H1 (cell line): Measurements from ENCODE around the gene CTSW. TPM values are rescaled to one million over a fixed set of nuclear protein-coding genes. Genes with fewer than 3 reads are reported as not detected.

Experiments used
- CTCF ChIA-PET: fragments of 300-600 bp; sonication (Branson Sonifier 250); formaldehyde crosslinking; loops from one replicate; lab custom pipeline; 2021; ENCODE audit not compliant: partially characterized antibody; lab: Charles Lee
- POLR2A ChIA-PET: fragments of 300-600 bp; sonication (Branson Sonifier 250); formaldehyde crosslinking; loops from one replicate; lab custom pipeline; 2021; ENCODE audit warnings: inconsistent platforms; ENCODE audit not compliant: partially characterized antibody; lab: Charles Lee
- DNase-seq, 2 experiments: peaks; one replicate each; pipeline versions ENCODE4 v3.0.0 to v3.0.0-alpha.2; 2010 to 2022; ENCODE audit warnings: low spot score in 2 of 2, low read depth in 1 of 2, mixed read lengths in 1 of 2
- FAIRE-seq: peaks from 2 replicates; lab custom pipeline; 2011; peaks lifted over from hg19 to GRCh38; lab: Jason Lieb, UNC
- H2AFZ ChIP-seq: 2 replicates; pipeline ENCODE4 v1.8.1; 2012; ENCODE audit warnings: low read length, inconsistent platforms
- H2AK5ac ChIP-seq: 2 replicates; pipeline ENCODE4 v1.6.1; 2013; ENCODE audit warnings: low read depth, low read length
- H2BK120ac ChIP-seq: replicated peaks from 2 replicates; pipeline ENCODE3; 2013; ENCODE audit warnings: low read depth, low read length, inconsistent platforms
- H2BK12ac ChIP-seq: 2 replicates; pipeline ENCODE4 v1.6.1; 2013; ENCODE audit warnings: low read depth, low read length
- H2BK15ac ChIP-seq: 2 replicates; pipeline ENCODE4 v1.6.1; 2013; ENCODE audit warnings: low read length
- H2BK20ac ChIP-seq: 2 replicates; pipeline ENCODE4 v1.6.1; 2013; ENCODE audit warnings: low read length
- H2BK5ac ChIP-seq: 2 replicates; pipeline ENCODE4 v1.6.1; 2013; ENCODE audit warnings: low read depth, low read length
- H3K14ac ChIP-seq: 2 replicates; pipeline ENCODE4 v1.6.1; 2013; ENCODE audit warnings: inconsistent platforms; ENCODE audit not compliant: insufficient read length
- H3K18ac ChIP-seq: 2 replicates; pipeline ENCODE4 v1.6.1; 2013; ENCODE audit warnings: low read length; ENCODE audit errors: extremely low read depth
- H3K23ac ChIP-seq: 2 replicates; pipeline ENCODE4 v1.6.1; 2013; ENCODE audit warnings: inconsistent platforms; ENCODE audit not compliant: insufficient read length
- H3K23me2 ChIP-seq: 2 replicates; pipeline ENCODE4 v1.6.1; 2013; ENCODE audit warnings: low read depth, low read length
- H3K27ac ChIP-seq: 2 replicates; pipeline ENCODE4 v1.6.1; 2011; ENCODE audit warnings: low read depth, low read length, inconsistent platforms
- H3K27me3 ChIP-seq, 4 experiments: replicated peaks in 1 of 4; 1 replicate in 1 of 4; 2 replicates in 3 of 4; pipeline versions ENCODE4 v1.6.1 to v1.8.1; 2011 to 2013; ENCODE audit warnings: low read length in 3 of 4, mild to moderate bottlenecking in 3 of 4, inconsistent platforms in 2 of 4, mixed read lengths in 2 of 4, moderate library complexity in 1 of 4; ENCODE audit not compliant: control insufficient read depth in 3 of 4, insufficient read depth in 3 of 4; ENCODE audit errors: extremely low read depth in 1 of 4
- H3K36me3 ChIP-seq, 4 experiments: 2 replicates each; pipeline versions ENCODE4 v1.6.1 to v1.8.1; 2011 to 2013; ENCODE audit warnings: mild to moderate bottlenecking in 4 of 4, low read length in 3 of 4, moderate library complexity in 2 of 4, control low read depth in 1 of 4, inconsistent platforms in 1 of 4; ENCODE audit not compliant: insufficient read depth in 4 of 4, control insufficient read depth in 2 of 4
- H3K4ac ChIP-seq: replicated peaks from 2 replicates; pipeline ENCODE3; 2013; ENCODE audit warnings: low read length, low read depth, mixed read lengths, inconsistent platforms; ENCODE audit not compliant: insufficient read length
- H3K4me1 ChIP-seq, 4 experiments: replicated peaks in 1 of 4; 1 replicate in 1 of 4; 2 replicates in 3 of 4; pipeline versions ENCODE4 v1.6.1 to v1.8.1; 2011 to 2013; ENCODE audit warnings: low read length in 3 of 4, inconsistent platforms in 2 of 4, mixed read lengths in 1 of 4; ENCODE audit not compliant: insufficient read depth in 4 of 4, control insufficient read depth in 3 of 4
- H3K4me2 ChIP-seq, 2 experiments: 2 replicates each; pipeline versions ENCODE4 v1.6.1 to v1.8.1; 2011 to 2013; ENCODE audit warnings: low read depth in 2 of 2, low read length in 2 of 2, control low read depth in 1 of 2, inconsistent platforms in 1 of 2, mild to moderate bottlenecking in 1 of 2; ENCODE audit not compliant: insufficient read depth in 1 of 2
- H3K4me3 ChIP-seq, 4 experiments: fragments of 200-600, 300-600 bp in 1 of 4; sonication (generic), shearing (Covaris generic), sonication (Bioruptor Twin) in 1 of 4; 2 replicates each; pipeline versions ENCODE4 v1.5.1 to v1.8.1; 2011 to 2016; ENCODE audit warnings: low read length in 4 of 4, low read depth in 3 of 4, control low read depth in 2 of 4, inconsistent platforms in 2 of 4, mild to moderate bottlenecking in 2 of 4, mixed read lengths in 1 of 4, moderate library complexity in 1 of 4; ENCODE audit not compliant: insufficient read depth in 2 of 4; ENCODE audit errors: extremely low read depth in 1 of 4
- H3K56ac ChIP-seq: replicated peaks from 2 replicates; pipeline ENCODE3; 2013; ENCODE audit warnings: low read depth, mild to moderate bottlenecking, mixed read lengths, low read length, inconsistent platforms; ENCODE audit not compliant: insufficient read length
- H3K79me1 ChIP-seq: 2 replicates; pipeline ENCODE4 v1.6.1; 2013; ENCODE audit warnings: low read depth, low read length, control low read depth
- H3K79me2 ChIP-seq, 2 experiments: 2 replicates each; pipeline versions ENCODE4 v1.6.1 to v1.8.1; 2012 to 2013; ENCODE audit warnings: low read length in 2 of 2, mild to moderate bottlenecking in 2 of 2, inconsistent platforms in 1 of 2; ENCODE audit not compliant: insufficient read depth in 2 of 2, control insufficient read depth in 1 of 2
- H3K9ac ChIP-seq, 4 experiments: replicated peaks in 1 of 4; 1 replicate in 1 of 4; 2 replicates in 3 of 4; pipeline versions ENCODE4 v1.6.1 to v1.8.1; 2011 to 2013; ENCODE audit warnings: low read depth in 3 of 4, low read length in 3 of 4, control low read depth in 2 of 4, mild to moderate bottlenecking in 2 of 4, moderate library complexity in 2 of 4, inconsistent platforms in 1 of 4; ENCODE audit errors: extremely low read depth in 1 of 4
- H3K9me3 ChIP-seq, 2 experiments: 2 replicates each; pipeline versions ENCODE4 v1.6.1 to v1.8.1; 2012 to 2013; ENCODE audit warnings: mild to moderate bottlenecking in 2 of 2, moderate library complexity in 2 of 2, control low read depth in 1 of 2, inconsistent platforms in 1 of 2, low read depth in 1 of 2, low read length in 1 of 2, mixed read lengths in 1 of 2; ENCODE audit not compliant: insufficient read depth in 2 of 2
- H4K20me1 ChIP-seq, 2 experiments: replicated peaks in 1 of 2; 2 replicates each; pipeline versions ENCODE3 to v1.8.1; 2011 to 2013; ENCODE audit warnings: inconsistent platforms in 2 of 2, low read length in 2 of 2, mild to moderate bottlenecking in 1 of 2; ENCODE audit not compliant: insufficient read depth in 2 of 2, control insufficient read depth in 1 of 2
- H4K5ac ChIP-seq: 2 replicates; pipeline ENCODE4 v1.6.1; 2013; ENCODE audit warnings: low read length, low read depth, mixed read lengths, inconsistent platforms; ENCODE audit not compliant: insufficient read length
- H4K8ac ChIP-seq: 2 replicates; pipeline ENCODE4 v1.8.0; 2013; ENCODE audit warnings: mild to moderate bottlenecking, moderate library complexity, low read length, inconsistent platforms; ENCODE audit not compliant: insufficient read depth; ENCODE audit errors: extremely low read depth
- H4K91ac ChIP-seq: replicated peaks from 2 replicates; pipeline ENCODE3; 2013; ENCODE audit warnings: low read length, mixed read lengths, inconsistent platforms; ENCODE audit not compliant: insufficient read length
- PHF8 ChIP-seq: fragments of 200-600 bp; sonication (generic); conservative IDR thresholded peaks from 2 replicates; pipeline ENCODE4 v1.7.1; 2012; ENCODE audit warnings: low read depth, mild to moderate bottlenecking, inconsistent platforms, low read length, moderate library complexity
- RXRA ChIP-seq: IDR thresholded peaks from 2 replicates; pipeline ENCODE4 v1.6.1; 2011; ENCODE audit warnings: low read depth, mild to moderate bottlenecking, low read length, moderate library complexity; ENCODE audit not compliant: insufficient read depth
- SRF ChIP-seq: IDR thresholded peaks from 2 replicates; pipeline ENCODE4 v1.6.1; 2011; ENCODE audit warnings: mild to moderate bottlenecking, low read depth, low read length, moderate library complexity
- WGBS, 2 experiments: shearing (Covaris generic) in 1 of 2; methylation state at CpG; one replicate each; pipeline versions ENCODE4 v1.1.6 to v1.1.7; 2013 to 2015; ENCODE audit warnings: low lambda C conversion rate in 2 of 2, mixed read lengths in 2 of 2, inconsistent platforms in 1 of 2, low coverage in 1 of 2, missing lambda C conversion rate in 1 of 2; ENCODE audit not compliant: insufficient replicate concordance in 2 of 2, insufficient coverage in 1 of 2, insufficient read length in 1 of 2; ENCODE audit errors: extremely low coverage in 1 of 2, missing lambda C conversion rate in 1 of 2; 5-methylcytosine and 5-hydroxymethylcytosine counted together
- polyA plus RNA-seq, 7 experiments: library from polyadenylated mRNA; depleted of rRNA in 3 of 7; stranded (reverse) in 5 of 7; unstranded in 2 of 7; fragments of >200 nt in 5 of 7; fragments of 200-250 nt in 2 of 7; gene quantifications; 1 replicate in 5 of 7; 2 replicates in 1 of 7; 4 replicates in 1 of 7; pipeline versions ENCODE4 v1.2.1 to v1.2.3, GENCODE V29; 2011 to 2013; ENCODE audit warnings: missing spikeins in 2 of 7, mixed read lengths in 2 of 7
- total RNA-seq: library from RNA; stranded (reverse); fragmentation: NEBNext Ultra II Directional; extraction: Animal tissue kit (Norgen Biotek cat#: 25700); gene quantifications from 2 replicates; pipeline ENCODE4 v1.2.1, GENCODE V29; 2021

The CTSW gene
- total and polyA plus RNA-seq, 2 of the 8 experiments (the other 6 are each of a cell fraction or from before 2014, with no cell fraction given), result not detected

DNA sequence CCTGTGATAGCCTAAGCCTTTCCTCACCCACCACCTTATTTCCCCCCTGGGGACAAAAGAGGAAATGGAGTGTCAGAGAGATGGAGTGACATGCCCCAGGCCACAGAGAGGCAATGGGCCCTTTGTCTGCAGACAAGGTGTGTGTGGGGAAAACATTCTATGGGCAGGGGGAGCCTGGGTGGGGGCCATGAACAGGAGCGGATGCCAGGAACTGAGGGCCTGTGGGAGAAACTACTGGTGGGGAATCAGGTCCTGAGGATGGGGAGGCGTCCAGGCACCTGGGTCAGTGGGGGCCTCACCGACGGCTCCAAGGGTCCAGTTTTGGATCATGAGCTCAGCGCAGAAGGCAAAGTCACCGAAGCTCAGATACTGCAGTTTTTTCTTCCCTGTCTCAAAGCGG is 5.6 kb downstream of the CTSW start:
- Histone ChIP-seq H2BK20ac (no peak overlapping the region), H4K20me1 (peaks cover 6 to 7% of the 10 kb centered on the region in 2 experiments), H3K23me2 (peaks cover 14% of the 10 kb centered on the region), H3K14ac (no peak overlapping the region), H4K5ac (no peak overlapping the region), H4K91ac (no peak overlapping the region), H3K27ac (no peak overlapping the region), H3K4me3 (no peak overlapping the region), H3K56ac (no peak overlapping the region), H4K8ac (no peak overlapping the region), H3K4me1 (peaks cover 0 to 17% (median 11%) of the 10 kb centered on the region in 4 experiments; a peak in 5 of 7 replicates), H3K79me2 (peaks cover 0 to 4% of the 10 kb centered on the region in 2 experiments; a peak in 1 of 4 replicates), H3K23ac (no peak overlapping the region), H3K79me1 (no peaks in the 10 kb centered on the region), H3K36me3 (peaks cover 8 to 22% (median 18%) of the 10 kb centered on the region in 4 experiments; a peak in 7 of 8 replicates), H2BK15ac (no peak overlapping the region)
- 89% methylated on average over 7 of the region's 7 CpGs; no CpG with 5 or more reads in 1 of the 2 experiments for WGBS, 2 experiments
- no peak for DNase-seq
- POLR2A ChIA-PET, result interaction anchor here (0.6 to 39.7 kb wide), 2 partner anchors 24 to 29 kb away, joined by 3 to 1071 read pairs; partner anchors contain the start of genes CFL1, EFEMP2 and MUS81
- no peak for FAIRE-seq
- TF ChIP-seq SRF, result no peak
- no peak for TF ChIP-seq PHF8
- TF ChIP-seq RXRA, result no peak
- TF ChIP-seq, all 59 proteins: peak for 0
- H2BK5ac ChIP-seq, result no peak overlapping the region
- no peak overlapping the region for H2BK12ac ChIP-seq
- H3K4ac ChIP-seq, result no peak overlapping the region
- H3K4me2 ChIP-seq, result no peak overlapping the region
- CTCF ChIA-PET, result interaction anchor here (0.6 to 19.6 kb wide), 54 partner anchors 7 to 1447 kb away, joined by 3 to 283 read pairs (median 5); partner anchors contain the start of genes CATSPER1, CCDC85B, CFL1 and CTSW
- no peak overlapping the region for H3K18ac ChIP-seq
- H2AK5ac ChIP-seq, result no peak overlapping the region
- no peak overlapping the region for H3K9ac ChIP-seq
- no peak overlapping the region for H2AFZ ChIP-seq
- H2BK120ac ChIP-seq, result no peak overlapping the region
- H3K9me3 ChIP-seq, result no peaks in the 10 kb centered on the region
- H3K27me3 ChIP-seq, result peaks cover 0 to 9% (median 8%) of the 10 kb centered on the region in 4 experiments; a peak in 6 of 7 replicates
